NCI-H1048 (cell line): ENCODE results near the gene XAF1.
"Not testable (repeated sequence)": the region's sequence is repeated elsewhere in the genome, so short reads cannot be mapped to it uniquely, and the experiment has no call there.

Source experiments
- DNase-seq: peaks from one replicate; lab custom pipeline; 2025; lab: John Stamatoyannopoulos, UW

Gene XAF1

GRCh38 chr17:6753546-6753945, 2.3 kb upstream of the XAF1 start:
- no peak for DNase-seq

DNA sequence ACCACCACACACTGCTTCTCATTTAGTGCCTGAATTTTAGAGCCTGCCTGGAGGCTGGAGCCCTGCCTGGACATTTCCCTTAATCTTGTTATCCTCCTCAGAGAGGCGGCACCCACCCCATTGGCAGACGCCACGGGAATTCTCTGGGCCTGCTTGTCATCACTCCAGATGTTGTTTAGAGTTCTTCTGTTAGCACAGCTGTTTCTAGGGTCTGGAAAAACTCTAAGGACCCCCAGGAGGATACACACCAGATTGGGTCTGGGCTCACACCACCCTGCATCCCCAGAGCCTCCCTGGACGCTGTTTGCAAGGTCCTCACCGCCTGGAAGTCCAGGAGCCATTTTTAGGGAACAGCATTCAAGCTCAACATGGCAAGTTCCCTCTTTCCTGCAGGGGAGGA, 565 bp upstream of the XAF1 start:
- DNase-seq: no peak

DNA sequence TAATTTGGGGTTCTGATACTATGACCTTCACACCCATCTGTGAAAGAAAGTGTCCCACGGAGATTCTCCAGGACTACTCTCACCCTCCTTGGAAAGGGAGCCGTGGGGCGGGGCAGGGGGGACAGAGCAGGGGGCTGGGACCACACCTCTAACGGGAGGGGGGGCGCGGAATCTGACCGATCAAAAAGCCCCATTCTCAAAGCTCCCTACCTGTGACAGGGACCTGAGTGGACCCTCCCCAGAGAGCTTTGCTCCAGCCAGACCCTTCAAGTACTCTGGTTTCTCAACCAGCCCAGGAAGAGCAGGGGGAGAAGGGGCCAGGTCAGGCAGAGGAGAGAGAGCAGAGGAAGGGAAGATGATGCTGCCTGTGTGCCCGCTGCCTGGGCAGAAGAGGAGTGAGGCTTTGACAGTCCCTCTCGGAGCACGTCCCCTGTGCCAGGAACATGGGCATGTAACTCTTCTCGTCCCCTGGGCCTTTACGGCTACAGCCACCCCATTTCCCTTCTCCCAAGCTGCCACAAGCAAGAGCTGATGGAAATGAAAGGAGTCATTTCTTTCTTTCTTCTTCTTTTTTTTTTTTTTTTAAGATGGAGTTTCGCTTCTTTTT, 682 bp downstream of the XAF1 start:
- DNase-seq: no peak

DNA sequence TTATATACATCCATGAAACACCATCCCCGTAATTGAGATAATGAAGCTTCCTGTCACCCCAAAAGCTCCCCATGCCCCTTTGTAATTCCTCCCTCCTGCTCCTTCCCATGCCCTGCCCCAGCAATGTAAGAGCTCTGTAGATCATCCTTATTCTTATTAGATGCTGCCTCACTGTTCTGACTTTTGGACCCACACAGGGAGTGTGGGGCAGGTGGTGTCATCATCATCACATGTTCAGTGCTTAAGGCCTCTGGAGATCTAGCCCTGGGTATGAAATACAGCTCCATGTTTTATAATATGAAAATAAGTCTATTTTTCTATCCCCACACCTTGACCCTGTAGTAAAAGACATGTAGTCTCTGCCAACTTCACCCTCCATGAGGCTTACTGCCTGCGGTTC, 1.9 kb downstream of the XAF1 start:
- DNase-seq: no peak

- DNase-seq: no peak
Observed at GRCh38 chr17:6761779-6762178, 5.9 kb downstream of the XAF1 start.

DNA sequence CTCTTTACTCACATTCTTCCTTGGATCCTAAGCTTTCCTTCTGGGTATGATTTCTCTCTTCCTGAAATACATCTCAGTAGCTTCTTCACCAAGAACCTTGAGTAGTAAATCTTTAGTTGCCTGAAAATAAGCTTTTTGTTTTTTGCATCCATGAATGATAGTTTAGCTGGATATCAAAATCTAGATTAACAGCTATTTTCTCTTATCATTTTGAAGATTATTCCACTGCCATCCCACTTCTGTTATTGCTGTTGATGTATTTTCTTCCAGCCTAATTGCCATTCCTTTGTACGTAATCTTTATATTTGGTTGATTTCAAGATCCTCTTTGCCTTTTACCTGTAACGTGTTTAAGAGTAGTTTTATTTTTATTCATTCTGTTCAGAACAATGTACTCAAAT, 12.6 kb downstream of the XAF1 start:
- no peak for DNase-seq

DNA sequence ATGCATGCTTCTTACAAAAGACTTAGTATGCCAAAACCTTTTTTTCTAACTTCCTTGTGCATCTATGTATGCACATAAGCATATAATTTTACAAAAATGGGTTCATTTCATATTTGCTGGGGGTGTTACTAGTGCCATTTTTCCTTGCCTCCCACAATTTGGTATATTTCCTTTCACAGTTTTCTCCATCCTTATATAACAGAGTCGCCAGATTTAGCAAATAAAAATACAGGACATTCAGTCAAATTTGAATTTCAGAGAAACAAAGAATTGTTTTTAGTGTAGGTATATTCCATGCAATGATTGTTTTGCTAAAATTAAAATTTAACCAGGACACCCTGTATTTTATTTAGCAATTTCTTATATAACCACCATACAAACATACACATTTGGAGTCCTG, 16.2 kb downstream of the XAF1 start:
- DNase-seq: no peak

- not testable (repeated sequence) for DNase-seq
Observed at GRCh38 chr17:6774906-6775305, 19.1 kb downstream of the XAF1 start.

DNA sequence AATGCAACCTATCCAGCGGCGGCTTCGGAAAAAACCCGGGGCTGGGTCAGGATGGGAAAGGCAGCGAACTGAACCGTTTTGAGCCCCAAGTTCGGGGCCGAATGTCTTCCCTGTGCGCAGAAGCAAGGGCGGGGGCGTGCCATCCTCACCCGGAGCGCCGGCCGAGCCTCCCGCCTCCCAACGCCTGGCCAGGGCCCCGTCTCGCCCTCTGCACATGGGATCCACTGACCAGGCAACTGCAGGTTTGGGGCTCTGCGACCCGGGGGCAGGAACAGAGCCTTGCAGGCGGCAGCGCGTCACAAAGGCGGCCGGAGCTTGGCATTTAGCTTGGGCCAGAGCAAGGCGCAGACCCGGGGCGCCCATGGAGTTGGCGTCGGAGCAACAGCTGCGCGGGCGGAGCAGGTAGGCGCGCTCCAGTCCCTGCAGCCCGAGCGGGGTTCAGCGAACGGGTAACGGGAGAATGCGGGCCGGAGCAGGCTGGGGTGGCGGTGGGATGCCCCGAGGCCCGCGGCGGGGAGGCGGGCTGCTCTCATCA, 20.1 kb downstream of the XAF1 start, which contains the start of gene FBXO39:
Gene FBXO39 (plus strand): TSS at position 345 of the 535 bp plus-strand sequence. CDS start 3,654 bp downstream, outside the sequence.
- no peak for DNase-seq

GRCh38 chr17:6779411-6779810, 23.6 kb downstream of the XAF1 start:
- DNase-seq: no peak

DNA sequence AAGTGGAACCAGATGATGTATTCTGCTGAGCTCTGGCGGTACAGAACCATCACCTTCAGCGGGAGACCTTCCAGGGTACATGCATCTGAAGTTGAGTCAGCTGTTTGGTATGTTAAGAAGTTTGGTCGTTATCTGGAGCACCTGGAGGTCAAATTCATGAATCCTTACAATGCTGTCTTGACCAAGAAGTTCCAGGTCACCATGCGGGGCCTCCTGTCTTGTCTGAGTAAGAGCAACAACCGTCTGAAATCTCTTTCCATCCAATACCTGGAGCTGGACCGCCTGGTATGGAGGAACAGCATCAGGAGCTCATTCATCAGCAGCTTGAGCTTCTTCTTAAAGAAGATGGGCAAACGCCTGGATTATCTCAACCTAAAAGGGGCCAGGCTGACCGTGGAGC, 24.2 kb downstream of the XAF1 start:
- DNase-seq: no peak

- no peak for DNase-seq
Observed at GRCh38 chr17:6780886-6781285, 25.0 kb downstream of the XAF1 start.

- DNase-seq: no peak
Observed at GRCh38 chr17:6782244-6782643, 26.4 kb downstream of the XAF1 start.

DNA sequence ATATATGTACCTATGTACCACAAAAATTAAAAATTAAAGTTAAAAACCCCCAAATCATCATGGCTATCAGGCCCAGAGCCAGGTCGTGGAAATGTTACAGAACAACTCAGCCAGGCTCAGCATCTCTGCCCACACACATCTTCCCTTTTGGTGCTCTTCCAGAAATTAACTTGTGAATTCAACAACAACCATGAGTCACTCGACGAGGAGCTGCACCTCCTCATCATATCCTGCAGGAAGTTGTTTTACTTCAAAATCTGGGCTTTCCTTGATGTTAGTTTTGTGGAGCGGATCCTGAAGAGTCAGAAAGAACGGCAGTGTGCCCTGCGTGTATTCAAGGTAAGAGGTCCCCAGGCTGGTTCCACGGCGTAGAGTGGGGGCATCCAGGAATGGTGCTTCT, 30.8 kb downstream of the XAF1 start:
- DNase-seq: no peak

GRCh38 chr17:6787081-6787693, 31.3 kb downstream of the XAF1 start:
- DNase-seq: no peak

- DNase-seq: no peak
Observed at GRCh38 chr17:6789146-6789545, 33.3 kb downstream of the XAF1 start.

DNA sequence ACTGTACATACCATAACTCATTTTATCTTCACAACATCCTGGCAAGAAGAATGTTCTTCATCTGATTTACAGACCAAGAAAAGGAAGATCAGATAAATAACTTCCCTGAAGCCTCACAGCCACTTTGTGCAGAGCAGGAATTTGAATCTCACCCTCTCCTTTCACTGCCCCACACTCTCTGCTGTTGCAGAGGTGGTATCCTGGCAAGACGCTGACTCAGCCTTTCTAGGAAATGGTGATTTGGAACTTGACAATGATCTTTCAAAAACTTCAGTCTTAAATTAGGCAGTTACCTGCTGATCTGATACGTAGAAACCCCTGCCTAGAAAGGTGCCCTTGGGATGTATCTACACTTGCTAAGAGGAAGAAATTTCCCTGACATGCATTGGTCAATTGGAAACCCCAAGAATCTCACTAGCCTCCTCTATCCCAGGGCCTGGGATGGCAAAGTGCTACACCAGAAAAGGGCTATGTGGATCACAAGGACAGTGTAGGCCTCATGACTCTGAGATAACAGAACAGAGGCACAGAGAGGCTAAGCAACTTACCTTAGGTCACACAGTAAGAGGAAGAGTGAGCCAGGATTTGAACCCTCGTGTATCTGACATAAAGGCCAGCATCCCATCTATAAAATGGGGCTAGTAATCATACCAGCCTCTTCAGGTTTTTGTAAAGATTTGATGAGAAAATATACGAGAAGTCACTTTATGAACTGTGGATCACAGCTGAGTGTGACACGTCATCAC, 38.1 kb downstream of the XAF1 start:
- no peak for DNase-seq

GRCh38 chr17:6796017-6796886, 40.4 kb downstream of the XAF1 start:
- no peak for DNase-seq

- no peak for DNase-seq
Observed at GRCh38 chr17:6796887-6797490, 41.1 kb downstream of the XAF1 start.

- no peak for DNase-seq
Observed at GRCh38 chr17:6797718-6798351, 42.0 kb downstream of the XAF1 start.

DNA sequence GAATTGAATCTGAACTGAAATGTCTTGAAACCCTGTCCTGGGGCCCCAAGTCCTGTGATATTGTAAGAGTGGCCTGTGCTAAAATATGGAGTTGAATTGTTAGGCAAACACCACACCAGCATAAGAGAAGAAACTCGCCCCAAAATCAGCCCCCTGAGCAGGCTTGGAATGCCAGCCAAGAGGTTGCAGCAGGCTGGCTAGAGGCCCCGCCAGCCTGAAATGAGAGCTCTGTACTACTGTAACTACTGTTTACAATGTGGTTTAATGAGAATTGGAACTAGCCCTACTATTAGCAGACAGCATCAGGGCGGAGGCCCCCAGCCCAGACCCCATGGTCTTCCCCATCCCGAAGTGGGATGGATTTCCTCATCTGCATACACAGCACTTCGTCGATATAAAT, 43.9 kb downstream of the XAF1 start:
- no peak for DNase-seq
